ENCODE measurements around the gene EIF3J.

The EIF3J gene

GRCh38 chr15:44596511-44597010 is 59.6 kb downstream of the EIF3J start:
- no peak for DNase-seq

GRCh38 chr15:44598066-44598465 is 61.1 kb downstream of the EIF3J start:
- no peak for DNase-seq

GRCh38 chr15:44598892-44599291 is 61.9 kb downstream of the EIF3J start:
- DNase-seq: no peak

DNA sequence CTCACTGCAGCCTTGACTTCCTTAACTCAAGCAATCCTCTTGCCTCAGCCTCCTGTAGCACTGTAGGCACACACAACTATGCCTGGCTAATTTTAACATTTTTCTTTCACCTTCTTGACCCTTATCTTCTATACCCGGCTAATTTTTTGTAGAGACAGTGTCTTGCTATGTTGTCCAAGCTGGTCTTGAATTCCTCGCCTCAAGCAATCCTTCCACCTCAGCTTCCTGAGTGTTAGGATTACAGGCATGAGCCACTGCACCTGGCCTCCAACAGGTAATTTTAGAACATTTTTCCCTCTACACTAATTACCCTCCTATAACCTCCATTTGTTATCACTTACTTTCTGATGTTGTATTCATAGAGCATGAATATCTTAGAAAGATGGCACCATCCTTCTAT is 66.2 kb downstream of the EIF3J start:
- no peak for DNase-seq

GRCh38 chr15:44606740-44607139 is 69.8 kb downstream of the EIF3J start:
- no peak for DNase-seq

Data from NCI-H2029 (cell line).